ENCODE measurements around the gene CHRNG.

Gene CHRNG

DNA sequence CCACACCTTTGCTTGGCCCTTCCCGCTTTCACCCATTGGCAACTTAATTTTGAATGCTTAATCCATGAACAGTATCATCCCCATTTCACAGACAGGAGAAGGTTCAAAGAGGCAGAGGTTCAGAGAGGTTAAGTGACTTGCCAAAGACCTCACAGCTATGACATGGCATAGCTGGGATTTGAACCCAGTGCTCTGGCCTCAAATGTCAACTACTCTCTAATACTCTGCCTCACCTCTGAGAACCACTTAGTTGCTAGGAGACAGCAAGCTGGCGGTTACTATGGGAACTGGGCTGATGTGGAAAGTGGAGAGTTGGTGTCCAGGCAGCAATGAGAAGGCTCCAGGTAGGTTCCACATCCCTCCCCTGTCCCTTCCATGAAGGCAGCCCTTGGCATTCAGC is 35.1 kb upstream of the CHRNG start:
- DNase-seq (ENCODE audit: low read depth in 2 of 3, low spot score in 1 of 3): no peak

DNA sequence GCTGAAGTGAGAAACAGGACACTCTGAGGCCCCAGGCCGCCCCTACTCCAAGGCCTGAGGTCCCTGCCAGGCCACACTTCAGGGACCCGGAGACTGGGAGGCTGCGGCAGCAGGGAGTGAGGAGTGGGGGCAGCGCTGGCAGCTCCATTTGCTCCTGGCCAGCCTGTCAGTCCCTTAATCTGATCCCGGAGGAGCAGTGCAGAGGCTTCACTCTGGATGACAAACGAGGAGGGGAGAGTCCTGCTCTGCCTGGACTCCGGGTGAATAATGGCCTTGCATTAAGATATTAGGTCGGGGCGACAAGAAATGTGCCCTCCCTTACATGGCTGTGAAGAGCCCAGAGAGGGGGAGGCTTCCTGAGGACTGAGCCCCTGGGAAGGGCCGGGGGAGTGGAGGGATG is 33.6 kb upstream of the CHRNG start:
- DNase-seq (ENCODE audit: low read depth in 2 of 3, low spot score in 1 of 3): no peak

DNA sequence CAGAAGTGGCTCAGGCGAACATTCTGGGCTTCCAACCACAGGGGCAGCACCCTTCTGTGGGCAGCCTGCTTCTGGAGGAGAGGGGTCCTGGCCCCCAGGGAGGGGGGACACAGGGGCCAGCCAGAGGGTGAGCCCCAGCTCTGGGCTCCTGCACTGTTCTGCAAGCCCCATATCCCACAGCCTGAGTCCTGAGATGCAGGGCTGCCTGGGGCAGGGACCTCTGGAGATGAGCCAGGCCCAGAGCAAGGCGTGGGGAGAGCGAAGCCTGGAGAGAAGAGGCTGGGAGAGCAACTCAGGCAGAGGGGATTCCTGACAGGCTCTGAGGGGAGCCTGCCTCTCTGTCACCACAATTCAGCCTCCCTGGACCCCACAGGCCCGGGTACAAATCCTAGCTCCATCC is 32.8 kb upstream of the CHRNG start:
- no peak for DNase-seq (ENCODE audit: low read depth in 2 of 3, low spot score in 1 of 3)

DNA sequence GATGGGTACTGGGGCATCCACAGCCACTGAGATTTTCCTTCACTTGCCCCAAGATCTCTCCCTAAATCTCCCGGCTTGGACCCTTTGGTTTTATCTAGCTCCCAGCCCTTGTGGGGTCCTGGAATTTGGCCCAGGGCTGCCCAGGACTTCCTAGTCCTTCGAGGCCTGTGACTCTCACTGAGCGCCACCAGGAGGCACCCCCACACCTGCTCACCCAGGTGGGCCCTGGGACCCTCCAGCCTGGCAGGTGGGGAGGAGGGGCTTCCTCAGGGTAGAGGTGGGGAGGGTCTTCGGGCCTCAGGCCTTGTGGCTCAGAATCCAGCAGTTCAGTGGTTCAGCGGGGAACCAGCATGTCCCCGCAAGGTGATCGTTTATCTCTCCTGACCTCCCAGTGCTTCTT is 31.2 kb upstream of the CHRNG start:
- no peak for DNase-seq (ENCODE audit: low read depth in 2 of 3, low spot score in 1 of 3)

DNA sequence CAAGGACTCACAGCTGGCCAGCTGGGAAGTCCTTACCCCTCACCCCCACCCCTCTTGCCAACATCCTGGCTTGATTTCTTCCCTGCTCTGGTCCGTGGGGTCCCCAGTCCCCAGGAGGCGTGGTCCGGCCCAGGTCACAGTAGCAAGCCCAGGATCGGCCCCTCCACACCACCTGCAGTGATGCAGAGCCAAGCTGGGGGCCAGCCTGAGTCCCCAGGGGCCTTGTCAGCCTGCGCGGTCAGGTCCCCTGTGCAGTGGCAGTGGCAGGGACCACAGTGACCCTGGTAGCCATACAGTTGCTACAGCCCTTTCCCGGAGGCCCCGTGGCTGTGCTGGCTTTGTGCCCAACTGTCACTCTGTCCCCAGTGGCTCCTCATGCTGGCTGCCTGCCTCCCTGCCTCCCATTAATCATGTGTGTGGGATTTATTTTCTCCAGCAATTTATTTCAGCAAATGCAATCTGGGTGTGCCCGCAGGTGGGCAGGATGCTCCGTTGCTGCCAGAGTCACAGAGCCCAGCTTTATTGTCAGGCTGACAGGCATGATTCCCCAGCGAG is 28.1 kb upstream of the CHRNG start:
- DNase-seq (ENCODE audit: low read depth in 2 of 3, low spot score in 1 of 3): no peak

DNA sequence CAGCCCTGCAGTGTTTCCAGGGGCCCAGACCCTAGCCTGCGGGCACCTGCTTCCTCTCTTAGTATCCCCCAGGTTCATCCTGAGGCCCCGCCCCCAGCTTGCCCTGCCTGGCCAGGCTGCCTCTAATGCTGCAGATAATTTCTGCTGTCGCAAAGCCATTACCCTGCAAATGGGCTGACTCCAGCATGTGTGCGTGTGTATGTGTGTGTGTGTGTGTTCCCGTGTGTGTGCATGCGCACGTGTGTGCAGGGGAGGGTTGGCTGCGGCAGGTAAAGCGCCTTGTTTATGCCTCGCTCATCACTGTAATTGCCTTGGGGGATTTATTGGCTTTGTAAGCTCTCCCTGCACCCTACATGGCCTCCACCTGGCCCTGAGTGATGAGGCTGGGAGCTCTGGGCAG is 26.9 kb upstream of the CHRNG start:
- no peak for DNase-seq (ENCODE audit: low read depth in 2 of 3, low spot score in 1 of 3)

DNA sequence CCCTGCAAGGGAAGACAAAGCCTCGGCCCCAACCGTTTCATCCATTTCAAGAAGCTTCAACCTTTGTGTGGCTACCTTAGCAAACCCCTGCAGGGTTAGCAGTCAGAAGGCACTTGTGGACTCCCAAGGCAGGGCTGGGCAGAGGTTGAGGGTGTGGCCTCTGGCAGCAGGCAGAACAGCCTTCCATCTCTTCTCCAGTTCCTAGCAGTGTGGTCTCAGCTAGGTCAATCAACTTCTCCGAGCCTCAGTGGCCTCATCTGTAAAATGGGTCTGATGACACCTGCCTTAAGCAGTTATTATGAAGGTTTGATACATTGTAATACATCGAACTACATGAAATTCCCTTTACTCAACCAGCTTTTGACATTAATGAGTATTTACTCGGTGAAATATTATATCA is 26.1 kb upstream of the CHRNG start:
- no peak for DNase-seq (ENCODE audit: low read depth in 2 of 3, low spot score in 1 of 3)

DNA sequence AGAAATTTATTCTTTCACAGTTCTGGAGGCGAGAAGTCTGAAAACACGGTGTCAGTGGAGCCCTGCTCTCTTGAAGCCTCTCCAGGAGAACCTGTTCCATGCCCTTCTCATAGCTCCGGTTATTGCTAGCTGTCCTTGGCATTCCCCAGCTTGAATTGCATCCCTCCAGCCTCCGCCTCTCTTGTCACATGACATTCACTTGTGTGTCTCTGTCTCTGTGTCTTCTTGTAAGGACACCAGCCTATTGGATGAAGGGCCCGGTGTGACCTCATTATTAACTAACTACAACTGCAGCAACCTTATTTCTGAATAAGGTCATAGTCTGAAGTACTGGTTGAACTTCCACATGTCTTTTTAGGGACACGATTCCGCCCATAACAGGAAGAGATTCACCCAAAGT is 23.9 kb upstream of the CHRNG start:
- no peak for DNase-seq (ENCODE audit: low read depth in 2 of 3, low spot score in 1 of 3)

DNA sequence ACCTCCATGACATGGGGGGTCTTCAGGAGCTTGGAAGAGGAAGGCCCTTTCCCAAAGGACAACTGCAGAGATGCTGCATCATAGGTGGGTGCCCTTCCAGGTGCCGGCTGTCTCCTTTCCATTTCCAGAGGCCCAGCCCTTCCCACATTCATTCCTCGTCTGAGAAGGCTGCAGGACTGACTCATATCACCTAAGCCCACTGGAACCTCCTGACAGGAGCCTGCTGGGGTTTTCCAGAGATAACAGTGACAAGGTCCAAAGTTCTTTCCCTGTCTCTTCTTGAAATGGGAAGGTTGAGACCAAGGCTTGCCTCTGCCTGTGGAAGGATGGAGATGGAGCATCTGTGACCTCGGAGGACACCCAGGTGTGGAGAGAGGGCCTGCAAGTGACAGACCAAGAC is 22.9 kb upstream of the CHRNG start:
- no peak for DNase-seq (ENCODE audit: low read depth in 2 of 3, low spot score in 1 of 3)

DNA sequence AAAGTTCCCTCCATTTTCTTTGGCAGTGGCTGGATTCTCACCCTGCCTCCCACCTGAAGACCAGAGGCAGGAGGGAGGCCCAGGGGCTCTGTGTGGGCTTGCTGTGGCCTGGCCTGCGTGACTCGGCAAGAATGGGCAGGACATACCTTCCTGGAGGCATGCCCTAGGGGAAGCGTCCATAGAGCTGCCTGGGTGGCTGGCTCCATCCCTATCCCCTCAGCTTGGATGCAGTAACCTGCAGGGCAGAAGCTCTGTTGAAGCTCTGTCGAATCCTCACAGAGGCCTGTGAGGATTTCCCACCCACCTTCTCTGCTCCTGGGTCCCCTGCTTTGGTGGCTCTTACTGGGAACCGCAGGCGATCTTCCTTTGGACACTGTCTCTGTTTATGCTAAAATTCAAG is 20.6 kb upstream of the CHRNG start:
- no peak for DNase-seq (ENCODE audit: low read depth in 2 of 3, low spot score in 1 of 3)

DNA sequence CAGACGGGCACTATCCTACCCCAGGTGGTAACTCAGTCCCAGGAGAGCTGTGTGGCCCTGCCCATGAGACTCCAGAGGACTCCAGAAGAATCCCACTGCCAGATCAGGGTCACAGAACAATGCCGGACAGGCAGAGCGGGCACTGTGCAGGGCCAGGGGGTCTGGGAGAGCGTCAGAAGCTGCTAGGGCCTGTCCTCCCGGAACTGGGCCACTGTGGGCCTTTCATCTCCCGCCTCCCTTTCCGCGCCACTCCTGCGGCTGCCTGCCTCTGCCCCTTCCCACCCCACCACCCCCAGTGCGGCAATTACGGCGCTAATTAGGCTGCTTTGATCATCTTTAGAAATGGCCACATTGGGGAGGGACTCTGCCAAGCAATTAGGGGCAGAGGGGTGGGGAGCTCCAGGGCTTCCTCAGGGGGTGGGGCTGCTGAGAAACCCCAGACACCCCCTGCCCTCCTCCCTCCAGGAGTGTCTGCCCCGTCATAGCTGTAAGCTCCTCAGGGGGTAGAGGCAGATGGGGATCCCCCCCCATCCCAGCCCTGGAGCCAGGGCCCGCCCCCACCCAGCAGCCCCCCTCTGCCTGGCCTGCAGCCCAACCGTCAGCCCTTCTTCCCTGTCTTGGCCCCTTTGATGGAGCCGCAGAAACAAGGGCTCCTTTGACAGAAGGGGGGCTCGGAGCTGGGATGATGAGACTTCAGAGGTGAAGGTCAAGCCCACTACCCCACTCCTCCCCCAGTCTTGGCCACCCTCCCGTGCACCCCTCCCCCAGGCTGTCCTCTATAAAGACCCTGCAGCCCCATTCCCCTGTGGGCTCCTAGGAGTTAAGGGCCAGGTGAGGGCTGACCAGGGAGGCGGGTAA is 19.7 kb upstream of the CHRNG start, which contains the start of gene PRSS56:
Gene PRSS56 (plus strand): TSS at position 808 of the 858 bp plus-strand sequence. CDS start 211 bp downstream, outside the sequence.
- DNase-seq (ENCODE audit: low read depth in 2 of 3, low spot score in 1 of 3): no peak

DNA sequence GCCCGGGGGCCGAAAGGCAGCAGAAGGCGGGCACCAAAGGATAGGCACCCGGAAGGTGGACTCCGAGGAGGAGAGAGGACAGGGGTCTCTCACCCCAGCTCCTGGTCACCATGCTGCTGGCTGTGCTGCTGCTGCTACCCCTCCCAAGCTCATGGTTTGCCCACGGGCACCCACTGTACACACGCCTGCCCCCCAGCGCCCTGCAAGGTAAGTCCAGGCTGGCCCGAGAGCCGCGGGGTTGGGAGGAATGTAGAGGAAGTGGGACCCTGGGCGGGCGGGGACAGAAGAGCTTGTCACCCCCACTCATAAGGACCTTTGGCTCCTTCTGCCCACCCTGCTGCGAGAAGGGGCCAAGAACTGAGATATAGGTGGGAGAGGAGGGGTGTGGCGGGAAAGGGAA is 19.0 kb upstream of the CHRNG start:
- no peak for DNase-seq (ENCODE audit: low read depth in 2 of 3, low spot score in 1 of 3)

DNA sequence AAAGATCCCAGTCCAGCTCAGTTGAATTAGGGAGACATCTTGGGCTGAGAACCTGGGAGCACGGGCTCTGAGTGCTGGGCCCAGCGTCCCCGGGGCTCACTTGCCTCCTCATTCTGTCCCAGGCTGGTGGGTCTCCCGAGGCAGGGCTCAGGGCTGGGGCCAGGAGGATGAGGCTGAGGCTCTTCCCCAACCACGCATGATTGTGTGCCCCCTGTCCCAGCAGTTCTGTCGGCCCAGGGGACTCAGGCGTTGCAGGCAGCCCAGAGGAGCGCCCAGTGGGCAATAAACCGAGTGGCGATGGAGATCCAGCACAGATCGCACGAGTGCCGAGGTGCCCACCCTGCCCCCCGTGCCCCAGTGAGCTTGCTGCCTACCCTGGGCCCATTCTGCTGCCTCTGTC is 18.4 kb upstream of the CHRNG start:
- DNase-seq (ENCODE audit: low read depth in 2 of 3, low spot score in 1 of 3): no peak

DNA sequence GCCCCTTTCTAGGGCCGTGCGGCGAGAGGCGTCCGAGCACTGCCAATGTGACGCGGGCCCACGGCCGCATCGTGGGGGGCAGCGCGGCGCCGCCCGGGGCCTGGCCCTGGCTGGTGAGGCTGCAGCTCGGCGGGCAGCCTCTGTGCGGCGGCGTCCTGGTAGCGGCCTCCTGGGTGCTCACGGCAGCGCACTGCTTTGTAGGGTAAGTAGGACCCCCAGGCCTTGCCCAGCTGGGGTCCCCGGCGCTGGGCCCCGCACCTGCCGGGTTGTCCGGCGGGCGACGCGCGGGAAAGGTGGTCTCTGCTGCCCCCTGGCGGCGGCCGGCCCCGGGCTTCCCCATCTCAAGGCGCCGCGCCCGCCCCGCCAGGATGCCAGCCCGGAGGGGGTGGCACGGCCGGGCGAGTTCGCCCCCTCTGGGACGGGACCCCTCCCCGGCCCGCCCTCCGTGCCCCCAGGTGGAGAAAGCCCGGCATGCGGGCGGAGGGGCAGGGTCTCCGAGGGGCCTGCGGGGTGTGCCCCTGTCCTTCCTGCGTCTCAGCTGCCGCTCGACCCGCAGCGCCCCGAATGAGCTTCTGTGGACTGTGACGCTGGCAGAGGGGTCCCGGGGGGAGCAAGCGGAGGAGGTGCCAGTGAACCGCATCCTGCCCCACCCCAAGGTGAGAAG is 17.4 kb upstream of the CHRNG start:
- DNase-seq (ENCODE audit: low read depth in 2 of 3, low spot score in 1 of 3): peak; percentile 20 to 58 (median 52)

DNA sequence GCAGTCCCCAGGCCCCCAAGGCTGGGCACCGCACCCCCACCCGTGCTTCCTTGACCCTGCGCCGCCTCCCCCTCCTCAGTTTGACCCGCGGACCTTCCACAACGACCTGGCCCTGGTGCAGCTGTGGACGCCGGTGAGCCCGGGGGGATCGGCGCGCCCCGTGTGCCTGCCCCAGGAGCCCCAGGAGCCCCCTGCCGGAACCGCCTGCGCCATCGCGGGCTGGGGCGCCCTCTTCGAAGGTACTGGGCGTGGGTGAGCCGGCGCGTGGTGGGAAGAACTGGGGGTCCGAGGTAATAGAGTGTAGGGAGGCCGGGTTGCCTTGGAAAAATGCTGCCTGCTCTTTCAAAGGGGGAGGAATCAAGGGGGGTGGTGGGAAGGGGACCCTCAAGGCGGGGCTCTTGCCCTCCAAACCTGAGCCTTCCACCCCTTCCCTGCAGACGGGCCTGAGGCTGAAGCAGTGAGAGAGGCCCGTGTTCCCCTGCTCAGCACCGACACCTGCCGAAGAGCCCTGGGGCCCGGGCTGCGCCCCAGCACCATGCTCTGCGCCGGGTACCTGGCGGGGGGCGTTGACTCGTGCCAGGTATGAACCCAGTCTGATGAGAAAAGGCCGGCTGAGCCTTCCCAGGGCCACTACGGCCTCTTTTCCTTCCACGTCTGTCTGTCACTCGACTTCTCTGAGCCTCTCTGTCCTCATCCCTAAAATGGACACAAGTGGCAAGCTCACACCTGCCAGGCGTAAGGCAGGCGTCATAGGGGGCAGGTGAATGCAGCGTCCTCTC is 16.7 kb upstream of the CHRNG start:
- no peak for DNase-seq (ENCODE audit: low read depth in 2 of 3, low spot score in 1 of 3)

DNA sequence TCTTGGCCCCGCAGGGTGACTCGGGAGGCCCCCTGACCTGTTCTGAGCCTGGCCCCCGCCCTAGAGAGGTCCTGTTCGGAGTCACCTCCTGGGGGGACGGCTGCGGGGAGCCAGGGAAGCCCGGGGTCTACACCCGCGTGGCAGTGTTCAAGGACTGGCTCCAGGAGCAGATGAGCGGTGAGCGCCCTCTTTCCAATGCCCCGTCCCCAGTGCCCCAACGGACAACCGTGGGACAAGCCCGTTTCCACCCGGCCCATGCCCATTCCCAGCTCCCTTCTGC is 16.1 kb upstream of the CHRNG start:
- no peak for DNase-seq (ENCODE audit: low read depth in 2 of 3, low spot score in 1 of 3)

DNA sequence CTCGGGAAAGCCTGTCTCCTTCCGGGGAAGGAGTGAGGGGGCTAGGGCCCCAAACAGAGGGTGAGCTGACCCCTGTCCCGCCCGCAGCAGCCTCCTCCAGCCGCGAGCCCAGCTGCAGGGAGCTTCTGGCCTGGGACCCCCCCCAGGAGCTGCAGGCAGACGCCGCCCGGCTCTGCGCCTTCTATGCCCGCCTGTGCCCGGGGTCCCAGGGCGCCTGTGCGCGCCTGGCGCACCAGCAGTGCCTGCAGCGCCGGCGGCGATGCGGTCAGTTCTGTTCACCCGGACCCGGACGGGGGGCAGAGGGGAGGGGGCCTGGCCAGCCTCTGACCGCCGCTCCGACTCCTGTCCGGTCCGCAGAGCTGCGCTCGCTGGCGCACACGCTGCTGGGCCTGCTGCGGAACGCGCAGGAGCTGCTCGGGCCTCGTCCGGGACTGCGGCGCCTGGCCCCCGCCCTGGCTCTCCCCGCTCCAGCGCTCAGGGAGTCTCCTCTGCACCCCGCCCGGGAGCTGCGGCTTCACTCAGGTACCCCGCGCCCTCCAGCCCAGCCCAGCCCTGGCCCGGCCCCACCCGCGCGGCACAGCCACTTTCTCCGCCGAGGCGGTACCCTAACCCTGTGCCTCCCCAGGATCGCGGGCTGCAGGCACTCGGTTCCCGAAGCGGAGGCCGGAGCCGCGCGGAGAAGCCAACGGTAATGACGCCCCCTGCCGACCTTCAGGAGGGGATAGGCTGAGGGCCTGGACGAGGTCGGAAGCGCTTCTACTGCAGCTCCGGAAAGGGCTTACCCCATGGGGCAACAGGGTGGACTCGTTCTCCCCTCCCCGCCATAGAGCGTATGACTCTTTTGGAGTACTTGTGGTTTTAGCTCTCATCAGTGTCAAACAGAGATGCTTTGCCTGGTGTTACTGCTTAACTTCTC is 15.6 kb upstream of the CHRNG start:
- DNase-seq (ENCODE audit: low read depth in 2 of 3, low spot score in 1 of 3): peak in 2 of 3 donors; percentile 32 to 33

DNA sequence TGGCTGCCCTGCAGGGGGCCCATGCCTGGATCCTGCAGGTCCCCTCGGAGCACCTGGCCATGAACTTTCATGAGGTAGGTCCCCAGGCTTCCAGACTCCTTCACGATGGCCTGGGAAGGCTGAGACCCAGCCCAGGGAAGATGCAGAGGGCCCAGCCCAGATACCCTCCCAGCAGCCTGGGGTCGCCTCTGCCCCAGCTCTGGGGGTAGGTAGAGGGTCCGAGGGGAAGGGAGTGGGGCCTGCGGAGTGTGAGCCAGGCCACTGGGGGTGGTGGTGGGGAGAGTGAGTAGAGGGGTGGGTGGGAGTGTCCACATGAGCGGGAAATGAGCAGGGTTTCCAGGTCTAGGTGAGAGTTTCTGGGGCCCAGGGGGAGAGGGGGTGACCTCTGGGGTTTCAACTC is 14.7 kb upstream of the CHRNG start:
- DNase-seq (ENCODE audit: low read depth in 2 of 3, low spot score in 1 of 3): no peak

DNA sequence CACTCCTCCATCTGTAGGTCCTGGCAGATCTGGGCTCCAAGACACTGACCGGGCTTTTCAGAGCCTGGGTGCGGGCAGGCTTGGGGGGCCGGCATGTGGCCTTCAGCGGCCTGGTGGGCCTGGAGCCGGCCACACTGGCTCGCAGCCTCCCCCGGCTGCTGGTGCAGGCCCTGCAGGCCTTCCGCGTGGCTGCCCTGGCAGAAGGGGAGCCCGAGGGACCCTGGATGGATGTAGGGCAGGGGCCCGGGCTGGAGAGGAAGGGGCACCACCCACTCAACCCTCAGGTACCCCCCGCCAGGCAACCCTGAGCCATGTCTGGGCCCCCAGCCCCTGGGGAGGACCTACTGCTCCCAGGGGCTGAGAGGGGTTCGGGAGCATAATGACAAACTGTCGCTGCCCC is 14.3 kb upstream of the CHRNG start:
- no peak for DNase-seq (ENCODE audit: low read depth in 2 of 3, low spot score in 1 of 3)

DNA sequence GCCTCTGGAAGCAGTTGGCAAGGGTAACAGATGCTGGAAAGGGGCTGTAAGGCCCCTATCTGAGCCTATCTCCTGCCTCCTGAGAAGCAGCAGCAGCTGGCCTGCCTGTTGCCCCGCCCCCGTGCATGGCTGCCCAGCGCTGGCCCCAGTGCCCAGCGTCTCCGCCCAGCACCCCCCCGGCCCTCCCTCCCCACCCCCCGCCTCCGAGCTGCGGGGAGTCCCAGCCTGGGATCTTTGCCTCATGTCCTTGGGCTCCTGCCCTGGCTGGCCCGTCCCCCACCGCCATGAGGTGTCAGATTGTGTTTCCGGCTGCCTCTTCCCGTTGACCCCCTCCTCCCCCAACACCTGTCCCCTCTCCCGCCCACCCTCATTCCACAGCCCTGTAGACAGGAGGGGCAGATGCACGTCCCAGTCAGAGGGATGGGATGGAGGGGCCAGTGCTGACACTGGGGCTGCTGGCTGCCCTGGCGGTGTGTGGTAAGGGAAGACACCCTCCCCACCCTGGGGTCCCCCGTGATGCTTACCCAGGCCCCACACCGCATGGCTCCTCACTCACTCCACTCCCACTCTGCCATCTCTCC is 13.6 kb upstream of the CHRNG start, which contains the start of gene CHRND:
Gene CHRND (plus strand): TSS at position 370 of the 581 bp plus-strand sequence. CDS start 56 bp downstream, at position 426.
- DNase-seq (ENCODE audit: low read depth in 2 of 3, low spot score in 1 of 3): no peak

All from stimulated activated CD4-positive, alpha-beta T cell treated with anti-CD3 and anti-CD28 coated beads, Interleukin-12 subunit alpha, Interleukin-12 subunit beta, amount 100 ng/mL, for 48 hours (primary cell).